Measurements from ENCODE around the gene TMEM9.

- TF ChIP-seq REST (IDR thresholded peaks at IDR 0.05), result no peak
- no peak for TF ChIP-seq CTCF (IDR thresholded peaks at IDR 0.05; ENCODE audit: low read depth, low read length, missing input control)
- TF ChIP-seq JUND (IDR thresholded peaks at IDR 0.05), result no peak
- TF ChIP-seq YY1 (IDR thresholded peaks at IDR 0.05), result no peak
- no peak for TF ChIP-seq TAF1 (conservative IDR thresholded peaks at IDR 0.05)
- no peak for TF ChIP-seq RAD21 (IDR thresholded peaks at IDR 0.05)
- no peak for TF ChIP-seq FOXA1 (IDR thresholded peaks at IDR 0.05)
- TF ChIP-seq RXRA (IDR thresholded peaks at IDR 0.05), result no peak
- TF ChIP-seq ATF3 (IDR thresholded peaks at IDR 0.05), result no peak
- no peak for TF ChIP-seq GABPA (IDR thresholded peaks at IDR 0.05 in 1 of 2, conservative IDR thresholded peaks at IDR 0.05 in 1 of 2)
- no peak for TF ChIP-seq HNF4G (IDR thresholded peaks at IDR 0.05)
- TF ChIP-seq ZBTB33 (IDR thresholded peaks at IDR 0.05), result no peak
- TF ChIP-seq SP1 (IDR thresholded peaks at IDR 0.05), result no peak
- no peak for TF ChIP-seq MAX (IDR thresholded peaks at IDR 0.05)
These were observed 14.9 kb upstream of the TMEM9 start for GRCh38 chr1:201169203-201169602.

Measured in liver (tissue), 3 donors.